ENCODE results near the gene GBGT1.

GBGT1 gene

GRCh38 chr9:133155156-133155555 is 8.6 kb downstream of the GBGT1 start:
- H3K9ac ChIP-seq (ENCODE audit: low read length), result no peak overlapping the region
- H3K27me3 ChIP-seq (ENCODE audit: control insufficient read depth, insufficient read depth, low read length), result no peaks in the 10 kb centered on the region

GRCh38 chr9:133154097-133154989 is 9.4 kb downstream of the GBGT1 start:
- Histone ChIP-seq H3K4me3 (ENCODE audit: low read length) (no peak overlapping the region), H3K36me3 (ENCODE audit: control insufficient read depth, low read depth, low read length) (peaks cover 3% of the 10 kb centered on the region), H3K27me3 (ENCODE audit: control insufficient read depth, insufficient read depth, low read length) (no peaks in the 10 kb centered on the region), H3K9me3 (ENCODE audit: control insufficient read depth, low read depth, low read length) (no peaks in the 10 kb centered on the region), H3K4me1 (ENCODE audit: control insufficient read depth, low read depth, low read length) (no peaks in the 10 kb centered on the region), H3K27ac (ENCODE audit: low read length) (no peak overlapping the region), H3K9ac (ENCODE audit: low read length) (no peak overlapping the region)

More at GRCh38 chr9:133155156-133155555, 8.6 kb downstream of the GBGT1 start:
- no peaks in the 10 kb centered on the region for H3K9me3 ChIP-seq (ENCODE audit: control insufficient read depth, low read depth, low read length)
- no peaks in the 10 kb centered on the region for H3K4me1 ChIP-seq (ENCODE audit: control insufficient read depth, low read depth, low read length)
- H3K4me3 ChIP-seq (ENCODE audit: low read length), result no peak overlapping the region
- peaks cover 3% of the 10 kb centered on the region for H3K36me3 ChIP-seq (ENCODE audit: control insufficient read depth, low read depth, low read length)
- no peak overlapping the region for H3K27ac ChIP-seq (ENCODE audit: low read length)

DNA sequence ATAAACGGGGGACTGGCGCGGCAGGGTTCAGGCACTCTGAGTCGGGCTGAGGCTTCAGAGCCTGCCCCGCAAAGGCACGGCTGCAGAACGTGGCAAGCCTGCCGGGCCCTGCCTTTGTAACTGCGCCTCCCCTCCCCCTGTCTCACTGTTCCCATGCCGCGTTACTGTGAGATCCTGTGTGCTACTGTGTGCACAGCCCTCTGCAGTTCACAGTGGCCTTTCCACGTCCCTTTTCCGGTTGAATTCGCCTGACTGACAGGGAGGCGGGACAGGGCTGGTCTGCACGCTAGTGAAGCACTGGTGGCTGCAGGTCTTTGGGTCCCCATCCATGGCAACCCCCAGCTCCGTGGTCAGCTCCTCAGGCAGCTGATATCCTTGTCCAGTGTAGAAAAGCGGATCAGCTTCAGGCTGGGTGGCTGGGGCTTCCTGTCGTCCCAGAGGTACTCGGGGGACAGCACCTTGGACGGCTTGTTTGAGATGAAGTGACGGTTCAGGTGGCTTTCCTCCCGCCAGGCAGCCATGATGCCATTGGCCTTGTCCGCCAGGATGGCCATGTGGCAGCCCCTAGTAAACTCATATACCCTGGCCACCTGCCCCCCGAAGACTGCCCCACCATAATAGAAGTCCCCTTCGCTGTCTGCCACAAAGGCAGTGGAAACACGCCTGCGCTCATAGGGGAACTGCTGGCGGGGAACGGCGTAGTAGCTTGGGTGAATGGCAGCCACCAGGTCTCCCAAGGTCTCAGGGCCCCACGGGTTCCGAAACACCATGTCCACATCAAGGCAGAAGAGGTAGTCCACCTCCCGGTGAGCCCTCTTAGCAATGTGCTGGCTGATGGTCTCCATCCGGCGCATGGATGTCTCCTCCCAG is 10.3 kb downstream of the GBGT1 start:
- no peaks in the 10 kb centered on the region for H3K27me3 ChIP-seq (ENCODE audit: control insufficient read depth, insufficient read depth, low read length)

GRCh38 chr9:133151601-133152525 is 11.9 kb downstream of the GBGT1 start:
- Histone ChIP-seq H3K27ac (ENCODE audit: low read length) (no peak overlapping the region), H3K4me3 (ENCODE audit: low read length) (no peak overlapping the region), H3K4me1 (ENCODE audit: control insufficient read depth, low read depth, low read length) (peaks cover 8% of the 10 kb centered on the region), H3K9me3 (ENCODE audit: control insufficient read depth, low read depth, low read length) (no peaks in the 10 kb centered on the region), H3K9ac (ENCODE audit: low read length) (no peak overlapping the region), H3K36me3 (ENCODE audit: control insufficient read depth, low read depth, low read length) (peaks cover 3% of the 10 kb centered on the region), H3K27me3 (ENCODE audit: control insufficient read depth, insufficient read depth, low read length) (peaks cover 8% of the 10 kb centered on the region)

More for the DNA sequence above, 10.3 kb downstream of the GBGT1 start:
- Histone ChIP-seq H3K4me1 (ENCODE audit: control insufficient read depth, low read depth, low read length) (no peaks in the 10 kb centered on the region), H3K9ac (ENCODE audit: low read length) (no peak overlapping the region), H3K9me3 (ENCODE audit: control insufficient read depth, low read depth, low read length) (no peaks in the 10 kb centered on the region), H3K27ac (ENCODE audit: low read length) (no peak overlapping the region), H3K36me3 (ENCODE audit: control insufficient read depth, low read depth, low read length) (peaks cover 3% of the 10 kb centered on the region), H3K4me3 (ENCODE audit: low read length) (no peak overlapping the region)

DNA sequence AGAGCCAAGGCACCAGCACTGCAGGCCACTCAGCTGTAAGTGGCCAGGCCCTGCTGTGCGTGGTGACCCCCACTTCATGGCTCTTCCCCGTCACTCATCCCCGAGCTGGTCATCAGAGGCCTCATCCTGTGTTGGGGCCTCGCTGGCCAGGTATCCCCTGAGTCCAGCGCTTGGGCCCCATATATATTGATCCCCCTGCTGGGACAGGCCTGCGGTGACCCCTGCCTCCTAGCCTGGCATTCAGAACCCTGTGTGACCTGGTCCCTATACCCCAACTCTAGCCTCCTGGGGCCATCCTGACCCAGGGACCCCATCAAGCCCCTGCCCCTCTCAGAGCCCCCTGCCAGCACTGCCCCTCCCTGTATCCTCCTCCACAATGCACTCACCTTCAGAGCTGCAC is 12.7 kb downstream of the GBGT1 start:
- Histone ChIP-seq H3K4me3 (ENCODE audit: low read length) (no peak overlapping the region), H3K36me3 (ENCODE audit: control insufficient read depth, low read depth, low read length) (peaks cover 3% of the 10 kb centered on the region), H3K27ac (ENCODE audit: low read length) (no peak overlapping the region), H3K9ac (ENCODE audit: low read length) (no peak overlapping the region), H3K9me3 (ENCODE audit: control insufficient read depth, low read depth, low read length) (no peaks in the 10 kb centered on the region), H3K4me1 (ENCODE audit: control insufficient read depth, low read depth, low read length) (peaks cover 8% of the 10 kb centered on the region), H3K27me3 (ENCODE audit: control insufficient read depth, insufficient read depth, low read length) (peaks cover 8% of the 10 kb centered on the region)

DNA sequence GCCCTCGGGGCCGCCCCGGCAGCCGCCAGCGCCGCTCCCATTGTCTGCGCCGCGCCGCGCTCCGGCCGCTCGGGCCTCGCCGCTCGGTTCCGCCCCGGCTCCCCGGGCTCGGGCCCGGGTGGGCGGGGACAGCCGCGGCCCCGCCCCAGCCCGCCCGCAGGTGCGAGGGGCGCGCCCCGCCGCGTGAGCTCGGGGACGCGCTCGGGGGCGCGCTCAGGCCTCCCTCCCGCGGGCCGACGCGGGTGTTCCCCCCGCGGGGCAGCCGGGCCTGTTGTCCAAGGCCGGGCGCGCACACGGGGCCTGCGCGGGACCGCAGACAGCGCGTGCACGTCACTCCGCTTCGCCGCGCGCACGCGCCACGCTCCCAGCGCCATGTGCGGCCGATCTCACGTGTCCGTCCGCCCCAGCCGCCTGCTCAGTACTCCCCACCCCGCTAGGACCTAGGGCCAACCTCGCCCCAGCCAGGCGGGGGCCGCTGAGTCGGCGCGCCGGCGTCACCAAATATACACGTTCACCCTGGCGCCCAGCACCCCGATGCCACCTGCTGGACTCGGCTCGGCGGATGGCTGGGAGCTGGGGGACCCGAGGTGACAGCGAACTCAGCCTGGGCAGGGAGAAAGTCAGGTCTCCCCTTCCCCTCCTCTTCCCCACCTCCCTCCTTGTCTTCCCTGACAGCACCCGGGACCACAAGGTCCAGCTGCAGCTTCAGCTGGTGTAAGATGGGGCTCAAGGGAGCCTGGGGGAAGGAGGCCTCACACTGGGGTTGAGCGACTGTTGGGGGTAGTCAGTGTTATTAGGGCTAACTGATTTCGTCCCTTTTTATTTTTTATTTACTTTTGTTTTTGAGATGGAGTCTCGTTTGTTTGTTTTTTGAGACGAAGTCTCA is 14.3 kb downstream of the GBGT1 start:
- Histone ChIP-seq H3K9me3 (ENCODE audit: control insufficient read depth, low read depth, low read length) (no peaks in the 10 kb centered on the region), H3K27ac (ENCODE audit: low read length) (no peak overlapping the region), H3K27me3 (ENCODE audit: control insufficient read depth, insufficient read depth, low read length) (peaks cover 17% of the 10 kb centered on the region), H3K36me3 (ENCODE audit: control insufficient read depth, low read depth, low read length) (no peaks in the 10 kb centered on the region), H3K9ac (ENCODE audit: low read length) (peak overlapping the region; percentile 51), H3K4me1 (ENCODE audit: control insufficient read depth, low read depth, low read length) (peaks cover 11% of the 10 kb centered on the region), H3K4me3 (ENCODE audit: low read length) (peak overlapping the region; percentile 60)

GRCh38 chr9:133148199-133149129 is 15.2 kb downstream of the GBGT1 start:
- no peaks in the 10 kb centered on the region for H3K9me3 ChIP-seq (ENCODE audit: control insufficient read depth, low read depth, low read length)
- no peaks in the 10 kb centered on the region for H3K36me3 ChIP-seq (ENCODE audit: control insufficient read depth, low read depth, low read length)
- peak overlapping the region; percentile 59 for H3K9ac ChIP-seq (ENCODE audit: low read length)
- peaks cover 11% of the 10 kb centered on the region for H3K4me1 ChIP-seq (ENCODE audit: control insufficient read depth, low read depth, low read length)
- peak overlapping the region; percentile 52 for H3K4me3 ChIP-seq (ENCODE audit: low read length)
- peaks cover 17% of the 10 kb centered on the region for H3K27me3 ChIP-seq (ENCODE audit: control insufficient read depth, insufficient read depth, low read length)
- H3K27ac ChIP-seq (ENCODE audit: low read length), result no peak overlapping the region

DNA sequence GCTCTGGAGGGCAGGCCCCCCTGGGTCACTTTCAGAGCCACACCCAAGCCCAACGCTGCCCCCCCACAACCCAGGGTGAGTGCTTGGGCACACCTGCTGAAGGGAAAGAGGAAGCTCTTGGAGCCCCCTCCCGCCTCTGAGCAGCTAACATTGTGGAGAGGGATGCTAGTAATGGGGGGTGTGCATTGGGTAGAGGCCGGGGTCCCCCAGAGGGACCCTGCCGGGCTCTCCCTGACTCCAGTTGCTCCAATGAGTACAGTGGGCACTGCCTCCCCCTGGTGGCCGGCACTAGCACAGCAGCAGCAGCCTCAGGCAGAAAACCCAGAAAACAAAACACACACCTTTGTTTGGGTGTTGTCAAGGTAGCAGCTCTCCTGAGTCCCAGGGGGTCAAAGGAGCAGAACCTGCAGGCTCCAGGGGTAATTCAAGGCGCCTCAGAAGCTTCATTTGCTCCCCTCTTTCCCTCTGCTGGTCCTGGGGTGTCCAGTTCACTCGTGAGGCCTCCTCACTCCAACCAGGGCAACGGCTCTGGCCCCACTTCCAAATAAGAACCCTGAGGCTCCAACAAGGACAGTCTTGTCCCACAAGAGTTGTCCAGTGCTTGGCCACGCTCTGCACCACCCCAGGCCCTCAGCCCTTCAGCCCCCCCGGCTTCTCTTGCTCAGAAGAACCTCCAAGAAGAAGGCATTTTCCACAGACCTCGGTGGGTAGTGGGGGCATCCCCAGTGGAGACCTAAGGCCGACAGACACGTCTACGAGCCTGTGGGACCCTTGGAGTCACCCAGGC is 16.1 kb downstream of the GBGT1 start:
- Histone ChIP-seq H3K27ac (ENCODE audit: low read length) (no peak overlapping the region), H3K36me3 (ENCODE audit: control insufficient read depth, low read depth, low read length) (no peaks in the 10 kb centered on the region), H3K4me1 (ENCODE audit: control insufficient read depth, low read depth, low read length) (peaks cover 11% of the 10 kb centered on the region), H3K4me3 (ENCODE audit: low read length) (peak overlapping the region; percentile 52), H3K27me3 (ENCODE audit: control insufficient read depth, insufficient read depth, low read length) (peaks cover 17% of the 10 kb centered on the region), H3K9ac (ENCODE audit: low read length) (peak overlapping the region; percentile 59), H3K9me3 (ENCODE audit: control insufficient read depth, low read depth, low read length) (no peaks in the 10 kb centered on the region)

DNA sequence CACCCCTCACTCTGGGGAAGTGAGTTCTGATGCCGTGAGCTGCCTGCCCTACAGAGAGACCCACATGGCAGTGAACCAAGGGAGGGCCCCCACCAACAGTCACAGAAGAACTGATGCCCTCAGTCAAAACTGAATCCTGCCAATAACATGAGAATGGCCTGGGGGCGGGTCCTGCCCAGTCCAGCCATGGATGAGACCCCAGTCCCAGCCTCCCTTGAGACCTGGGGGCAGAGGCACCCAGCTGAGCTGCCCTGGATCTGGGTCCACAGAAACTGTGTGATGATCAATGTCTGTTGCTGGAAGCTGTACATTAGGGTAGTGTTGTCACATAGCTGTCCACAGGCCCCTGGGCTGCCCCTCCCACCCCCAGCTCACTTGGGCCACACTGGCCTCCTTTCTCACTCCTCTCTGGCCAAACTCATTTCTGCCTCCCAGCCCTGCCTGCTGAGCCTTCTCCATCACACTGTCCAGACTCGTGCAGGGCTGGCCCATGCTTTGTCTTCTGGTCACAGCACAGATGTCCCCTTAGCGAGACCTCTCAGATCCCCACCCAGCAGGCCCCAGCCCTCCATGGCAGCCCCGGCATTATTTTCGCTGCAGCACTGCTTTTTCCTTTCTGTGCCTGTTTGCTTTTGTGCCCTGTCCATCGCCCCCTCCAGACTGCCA is 16.8 kb downstream of the GBGT1 start:
- Histone ChIP-seq H3K27ac (ENCODE audit: low read length) (no peak overlapping the region), H3K4me1 (ENCODE audit: control insufficient read depth, low read depth, low read length) (peaks cover 11% of the 10 kb centered on the region), H3K9ac (ENCODE audit: low read length) (no peak overlapping the region), H3K27me3 (ENCODE audit: control insufficient read depth, insufficient read depth, low read length) (peaks cover 17% of the 10 kb centered on the region), H3K4me3 (ENCODE audit: low read length) (no peak overlapping the region), H3K36me3 (ENCODE audit: control insufficient read depth, low read depth, low read length) (no peaks in the 10 kb centered on the region), H3K9me3 (ENCODE audit: control insufficient read depth, low read depth, low read length) (no peaks in the 10 kb centered on the region)
